Measurements from ENCODE around the gene TXNRD3. TPM values are rescaled to one million over a fixed set of nuclear protein-coding genes. Genes with fewer than 3 reads are reported as not detected.

Gene TXNRD3
- total and polyA plus RNA-seq, 12 donors, result 2.1 to 7.8 (median 5.4) TPM

GRCh38 chr3:126558336-126559071, 96.4 kb downstream of the TXNRD3 start, which contains the start of gene C3orf22:
TSS of gene C3orf22 (minus strand) at chr3:126558932. CDS start at chr3:126553390, 5,542 bp downstream.
- 62% methylated on average over 9 of the region's 9 CpGs for WGBS, 2 donors
- ATAC-seq, result peak in 3 of 8 donors; percentile 26 to 69 (median 48)
- peaks cover 0 to 24% (median 0%) of the 10 kb centered on the region in 11 donors for H3K9me3 ChIP-seq
- no peak within 1 kb of the TSS for H3K4me3 ChIP-seq
- no peak for DNase-seq
- H3K36me3 ChIP-seq, result no peaks in the 10 kb centered on the region
- H3K27ac ChIP-seq, result no peak within 1 kb of the TSS
- intact Hi-C loops (cut with DNase I), result no loop called here
- no peak for TF ChIP-seq CTCF (IDR thresholded peaks at IDR 0.05)
- no peaks in the 10 kb centered on the region for H3K27me3 ChIP-seq
- H3K4me1 ChIP-seq, result no peaks in the 10 kb centered on the region

GRCh38 chr3:126557761-126558160, 97.2 kb downstream of the TXNRD3 start:
- peaks cover 0 to 18% (median 0%) of the 10 kb centered on the region in 11 donors for H3K9me3 ChIP-seq
- TF ChIP-seq CTCF (IDR thresholded peaks at IDR 0.05), result no peak
- WGBS, 2 donors, result 76 to 83% methylated on average over 6 of the region's 6 CpGs
- no peaks in the 10 kb centered on the region for H3K4me1 ChIP-seq
- intact Hi-C loops (cut with DNase I), result no loop called here
- ATAC-seq (no peak), DNase-seq (no peak)
- no peaks in the 10 kb centered on the region for H3K27me3 ChIP-seq
- no peaks in the 10 kb centered on the region for H3K36me3 ChIP-seq
- no peak overlapping the region for H3K27ac ChIP-seq
- no peak overlapping the region for H3K4me3 ChIP-seq

GRCh38 chr3:126557415-126557745, 97.5 kb downstream of the TXNRD3 start:
- peaks cover 0 to 14% (median 0%) of the 10 kb centered on the region in 11 donors for H3K9me3 ChIP-seq
- WGBS, 2 donors, result 95 to 96% methylated on average over 11 of the region's 11 CpGs
- intact Hi-C loops (cut with DNase I), result no loop called here
- H3K27ac ChIP-seq, result no peak overlapping the region
- no peak for TF ChIP-seq CTCF (IDR thresholded peaks at IDR 0.05)
- no peak overlapping the region for H3K4me3 ChIP-seq
- H3K36me3 ChIP-seq, result no peaks in the 10 kb centered on the region
- H3K4me1 ChIP-seq, result no peaks in the 10 kb centered on the region
- H3K27me3 ChIP-seq, result no peaks in the 10 kb centered on the region
- ATAC-seq (no peak), DNase-seq (no peak)

Other genes starting within 250 kb of the TXNRD3 start
- 10 to 100 TPM; 15.2 to 25.4 (median 19.7) TPM for gene ZXDC, start 179.2 kb downstream of the TXNRD3 start, total RNA-seq
- 10 to 100 TPM in 1 of 2 donors, 1 to 10 TPM in 1; 6.6 to 14.3 TPM for gene ZXDC, start 179.2 kb downstream of the TXNRD3 start, polyA plus RNA-seq
- not detected for gene UROC1, start 137.4 kb downstream of the TXNRD3 start, total RNA-seq
- under 1 TPM in 1 of 2 donors, not detected in 1; 0.01 TPM for gene UROC1, start 137.4 kb downstream of the TXNRD3 start, polyA plus RNA-seq
- gene CHST13, start 131.0 kb downstream of the TXNRD3 start, total RNA-seq, result 1 to 10 TPM in 1 of 10 donors, under 1 TPM in 9; 0.15 to 1.2 (median 0.53) TPM
- gene CHST13, start 131.0 kb downstream of the TXNRD3 start, polyA plus RNA-seq, result under 1 TPM; 0.12 to 0.15 TPM
- under 1 TPM in 1 of 10 donors, not detected in 9; 0.26 TPM for gene C3orf22, start 96.2 kb downstream of the TXNRD3 start, total RNA-seq
- not detected for gene C3orf22, start 96.2 kb downstream of the TXNRD3 start, polyA plus RNA-seq
- gene CHCHD6, start 49.1 kb upstream of the TXNRD3 start, total RNA-seq, result 10 to 100 TPM in 6 of 10 donors, 1 to 10 TPM in 4; 5.2 to 15.8 (median 10.2) TPM
- 10 to 100 TPM in 1 of 2 donors, 1 to 10 TPM in 1; 9.9 to 27.0 TPM for gene CHCHD6, start 49.1 kb upstream of the TXNRD3 start, polyA plus RNA-seq